8988T (cell line): Measurements from ENCODE around the gene ERVH48-1.
"Not testable (repeated sequence)": the region's sequence is repeated elsewhere in the genome, so short reads cannot be mapped to it uniquely, and the experiment has no call there.

Source experiments
- DNase-seq: peaks from one replicate; pipeline ENCODE4 v3.0.0; 2011

ERVH48-1 gene

GRCh38 chr21:42900446-42900845 lies 25.0 kb downstream of the ERVH48-1 start:
- no peak for DNase-seq

GRCh38 chr21:42892931-42893755 lies 32.3 kb downstream of the ERVH48-1 start, which contains the start of gene NDUFV3:
Gene NDUFV3, plus strand, starts transcription at chr21:42893309. Its CDS starts 25 bp downstream, at chr21:42893334.
- DNase-seq: peak; percentile 61

- DNase-seq: no peak
Measured at GRCh38 chr21:42892582-42892930, 32.9 kb downstream of the ERVH48-1 start.

GRCh38 chr21:42887326-42887725 lies 38.1 kb downstream of the ERVH48-1 start:
- DNase-seq: no peak

- no peak for DNase-seq
Measured at GRCh38 chr21:42883921-42884320, 41.5 kb downstream of the ERVH48-1 start.

GRCh38 chr21:42880352-42880751 lies 45.1 kb downstream of the ERVH48-1 start:
- no peak for DNase-seq

GRCh38 chr21:42878993-42879787 lies 46.2 kb downstream of the ERVH48-1 start, which contains the start of gene WDR4:
Gene WDR4, minus strand, starts transcription at chr21:42879539. Its CDS starts 44 bp downstream, at chr21:42879495.
- peak; percentile 83 for DNase-seq

GRCh38 chr21:42878678-42878992 lies 46.8 kb downstream of the ERVH48-1 start:
- no peak for DNase-seq

- DNase-seq: not testable (repeated sequence)
Measured at GRCh38 chr21:42875811-42876210, 49.6 kb downstream of the ERVH48-1 start.

- DNase-seq: no peak
Measured at GRCh38 chr21:42873096-42873495, 52.3 kb downstream of the ERVH48-1 start.

GRCh38 chr21:42868196-42868595 lies 57.2 kb downstream of the ERVH48-1 start:
- no peak for DNase-seq
